Suprapubic skin (tissue), 3 donors: ENCODE measurements around the gene SEL1L3.

ENCODE experiments used
- CTCF ChIP-seq, 2 donors: fragments of 200-600 bp in 1 of 2; fragments of 450-650 bp in 1 of 2; sonication (generic) in 1 of 2; IDR thresholded peaks; one replicate each; pipeline ENCODE4 v1.5.1; 2016 to 2019; ENCODE audit warnings: antibody characterized with exemption in 2 of 2, mild to moderate bottlenecking in 1 of 2, moderate library complexity in 1 of 2
- POLR2AphosphoS5 ChIP-seq, 3 donors: sonication (generic); formaldehyde crosslinking; IDR thresholded peaks; one replicate each; pipeline ENCODE4 v1.6.1; 2017; ENCODE audit warnings: antibody characterized with exemption in 3 of 3

- TF ChIP-seq CTCF (IDR thresholded peaks at IDR 0.05), result no peak
- no peak for TF ChIP-seq POLR2AphosphoS5 (IDR thresholded peaks at IDR 0.05)
Measured at GRCh38 chr4:25756503-25756902, 106.3 kb downstream of the SEL1L3 start.
